ENCODE results near the gene FASTKD1. TPM values are rescaled to one million over a fixed set of nuclear protein-coding genes. Genes with fewer than 3 reads are reported as not detected.
"Not testable (repeated sequence)": the region's sequence is repeated elsewhere in the genome, so short reads cannot be mapped to it uniquely, and the experiment has no call there.

Gene FASTKD1
- total RNA-seq, 4 donors from 2014 or later = 9.4 to 35.9 (median 19.5) TPM

DNA sequence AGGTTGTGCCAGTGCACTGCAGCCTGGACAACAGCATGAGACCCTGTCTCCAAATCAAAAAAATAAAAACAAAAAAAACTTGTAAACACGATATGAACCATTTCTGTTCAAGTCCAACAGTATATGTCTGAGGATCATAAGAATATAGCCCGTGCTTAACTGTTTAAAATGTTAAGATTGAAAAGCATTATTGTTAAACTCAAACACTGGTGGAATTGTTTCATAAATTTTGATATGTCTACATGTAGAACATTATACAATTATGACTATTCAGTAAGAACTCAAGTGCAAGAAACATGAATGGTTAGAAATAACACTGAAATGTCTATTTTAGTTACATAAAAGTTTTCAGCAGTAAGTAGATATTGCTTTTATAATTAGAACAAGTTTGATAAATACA is 40.2 kb upstream of the FASTKD1 start:
- H3K4me3 ChIP-seq = no peak overlapping the region
- H3K4me1 ChIP-seq = no peaks in the 10 kb centered on the region
- no peaks in the 10 kb centered on the region for H3K36me3 ChIP-seq
- TF ChIP-seq, protein P1, sequence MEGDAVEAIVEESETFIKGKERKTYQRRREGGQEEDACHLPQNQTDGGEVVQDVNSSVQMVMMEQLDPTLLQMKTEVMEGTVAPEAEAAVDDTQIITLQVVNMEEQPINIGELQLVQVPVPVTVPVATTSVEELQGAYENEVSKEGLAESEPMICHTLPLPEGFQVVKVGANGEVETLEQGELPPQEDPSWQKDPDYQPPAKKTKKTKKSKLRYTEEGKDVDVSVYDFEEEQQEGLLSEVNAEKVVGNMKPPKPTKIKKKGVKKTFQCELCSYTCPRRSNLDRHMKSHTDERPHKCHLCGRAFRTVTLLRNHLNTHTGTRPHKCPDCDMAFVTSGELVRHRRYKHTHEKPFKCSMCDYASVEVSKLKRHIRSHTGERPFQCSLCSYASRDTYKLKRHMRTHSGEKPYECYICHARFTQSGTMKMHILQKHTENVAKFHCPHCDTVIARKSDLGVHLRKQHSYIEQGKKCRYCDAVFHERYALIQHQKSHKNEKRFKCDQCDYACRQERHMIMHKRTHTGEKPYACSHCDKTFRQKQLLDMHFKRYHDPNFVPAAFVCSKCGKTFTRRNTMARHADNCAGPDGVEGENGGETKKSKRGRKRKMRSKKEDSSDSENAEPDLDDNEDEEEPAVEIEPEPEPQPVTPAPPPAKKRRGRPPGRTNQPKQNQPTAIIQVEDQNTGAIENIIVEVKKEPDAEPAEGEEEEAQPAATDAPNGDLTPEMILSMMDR (IDR thresholded peaks at IDR 0.05) = no peak
- no peak for TF ChIP-seq POLR2A (IDR thresholded peaks at IDR 0.05)
- no peak for DNase-seq
- intact Hi-C loops (cut with DNase I; ENCODE audit: low total_unique reads) = no loop called here
- H3K27me3 ChIP-seq = no peaks in the 10 kb centered on the region
- no peaks in the 10 kb centered on the region for H3K9me3 ChIP-seq
- no peak overlapping the region for H3K27ac ChIP-seq

DNA sequence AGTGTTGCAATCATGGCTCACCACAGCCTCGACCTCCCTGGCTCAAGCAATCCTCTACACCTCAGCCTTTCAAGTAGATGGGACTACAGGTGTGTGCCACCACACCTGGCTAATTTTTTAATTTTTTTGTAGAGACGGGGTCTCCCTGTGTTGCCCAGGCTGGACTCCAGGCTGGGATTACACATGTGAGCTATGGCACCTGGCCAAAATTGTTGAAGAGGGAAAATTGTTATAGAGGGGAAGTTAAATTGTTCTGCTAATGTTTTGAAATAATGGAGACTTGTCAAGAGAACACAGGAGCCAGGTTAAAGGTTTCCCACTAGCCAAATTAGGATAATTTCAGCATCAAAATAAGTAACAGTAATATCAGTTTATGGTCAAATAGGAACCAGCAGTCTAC is 35.6 kb upstream of the FASTKD1 start:
- Histone ChIP-seq H3K36me3 (no peaks in the 10 kb centered on the region), H3K4me1 (no peaks in the 10 kb centered on the region)
- intact Hi-C loops (cut with DNase I; ENCODE audit: low total_unique reads) = no loop called here

GRCh38 chr2:169599568-169599967 is 25.9 kb upstream of the FASTKD1 start:
- TF ChIP-seq, protein P1 (IDR thresholded peaks at IDR 0.05) = no peak
- TF ChIP-seq POLR2A (IDR thresholded peaks at IDR 0.05) = no peak
- intact Hi-C loops (cut with DNase I; ENCODE audit: low total_unique reads) = no loop called here
- no peaks in the 10 kb centered on the region for H3K27me3 ChIP-seq
- no peaks in the 10 kb centered on the region for H3K9me3 ChIP-seq
- H3K36me3 ChIP-seq = no peaks in the 10 kb centered on the region
- no peak overlapping the region for H3K27ac ChIP-seq
- no peaks in the 10 kb centered on the region for H3K4me1 ChIP-seq
- no peak for DNase-seq
- H3K4me3 ChIP-seq = no peak overlapping the region

More for the DNA sequence above, 35.6 kb upstream of the FASTKD1 start:
- TF ChIP-seq, protein P1 (IDR thresholded peaks at IDR 0.05) = no peak
- TF ChIP-seq POLR2A (IDR thresholded peaks at IDR 0.05) = no peak
- no peaks in the 10 kb centered on the region for H3K27me3 ChIP-seq
- H3K4me3 ChIP-seq = no peak overlapping the region
- no peak for DNase-seq
- H3K9me3 ChIP-seq = no peaks in the 10 kb centered on the region
- H3K27ac ChIP-seq = no peak overlapping the region

DNA sequence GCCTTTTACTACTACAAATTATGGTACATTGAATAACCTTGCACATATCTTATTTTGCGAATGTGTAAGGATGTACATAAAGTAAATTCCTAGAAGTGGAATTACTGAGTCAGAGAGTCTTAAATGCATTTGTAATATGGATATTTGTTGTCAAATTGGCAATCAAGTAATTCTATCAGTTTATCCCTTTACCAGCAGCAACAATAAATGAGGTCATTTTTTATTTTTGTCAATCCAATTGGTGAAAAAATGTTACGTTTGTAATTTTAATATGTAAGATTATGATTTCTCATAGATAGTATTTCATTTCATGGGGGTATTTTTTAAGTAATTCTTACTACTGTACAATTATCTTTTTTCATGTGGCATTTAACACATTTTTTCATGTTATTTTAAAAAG is 25.3 kb upstream of the FASTKD1 start:
- no peak overlapping the region for H3K27ac ChIP-seq
- intact Hi-C loops (cut with DNase I; ENCODE audit: low total_unique reads) = no loop called here
- H3K9me3 ChIP-seq = no peaks in the 10 kb centered on the region
- TF ChIP-seq POLR2A (IDR thresholded peaks at IDR 0.05) = no peak
- TF ChIP-seq, protein P1 (IDR thresholded peaks at IDR 0.05) = no peak
- DNase-seq = no peak
- no peaks in the 10 kb centered on the region for H3K27me3 ChIP-seq
- no peaks in the 10 kb centered on the region for H3K36me3 ChIP-seq
- H3K4me1 ChIP-seq = no peaks in the 10 kb centered on the region
- no peak overlapping the region for H3K4me3 ChIP-seq

GRCh38 chr2:169596546-169596945 is 22.9 kb upstream of the FASTKD1 start:
- intact Hi-C loops (cut with DNase I; ENCODE audit: low total_unique reads); H3K4me3 ChIP-seq; H3K27me3 ChIP-seq: not testable (repeated sequence)

GRCh38 chr2:169590804-169591203 is 17.1 kb upstream of the FASTKD1 start:
- Histone ChIP-seq H3K36me3 (no peaks in the 10 kb centered on the region), H3K4me3 (no peak overlapping the region), H3K9me3 (no peaks in the 10 kb centered on the region), H3K27me3 (no peaks in the 10 kb centered on the region), H3K27ac (no peak overlapping the region), H3K4me1 (peaks cover 0 to 3% of the 10 kb centered on the region in 2 donors)
- TF ChIP-seq POLR2A (IDR thresholded peaks at IDR 0.05) = no peak
- TF ChIP-seq, protein P1 (IDR thresholded peaks at IDR 0.05) = no peak
- intact Hi-C loops (cut with DNase I; ENCODE audit: low total_unique reads) = no loop called here
- DNase-seq = no peak

More at GRCh38 chr2:169596546-169596945, 22.9 kb upstream of the FASTKD1 start:
- H3K36me3 ChIP-seq, H3K9me3 ChIP-seq, DNase-seq, H3K27ac ChIP-seq, H3K4me1 ChIP-seq: not testable (repeated sequence)
